22Rv1 (cell line): Measurements from ENCODE around the gene FAM168B.

ENCODE experiments used
- H3K27ac ChIP-seq: fragments of 450-650 bp; 2 replicates; pipeline ENCODE4 v1.5.1; 2017
- ZFX ChIP-seq: fragments of 450-650 bp; IDR thresholded peaks from 2 replicates; pipeline ENCODE4 v1.6.1; 2017; ENCODE audit warnings: antibody characterized with exemption, borderline replicate concordance
- TF ChIP-seq, protein P1 (sequence below): fragments of 450-650 bp; IDR thresholded peaks from 2 replicates; pipeline ENCODE4 v1.5.1; 2017; ENCODE audit warnings: mild to moderate bottlenecking

Gene FAM168B

DNA sequence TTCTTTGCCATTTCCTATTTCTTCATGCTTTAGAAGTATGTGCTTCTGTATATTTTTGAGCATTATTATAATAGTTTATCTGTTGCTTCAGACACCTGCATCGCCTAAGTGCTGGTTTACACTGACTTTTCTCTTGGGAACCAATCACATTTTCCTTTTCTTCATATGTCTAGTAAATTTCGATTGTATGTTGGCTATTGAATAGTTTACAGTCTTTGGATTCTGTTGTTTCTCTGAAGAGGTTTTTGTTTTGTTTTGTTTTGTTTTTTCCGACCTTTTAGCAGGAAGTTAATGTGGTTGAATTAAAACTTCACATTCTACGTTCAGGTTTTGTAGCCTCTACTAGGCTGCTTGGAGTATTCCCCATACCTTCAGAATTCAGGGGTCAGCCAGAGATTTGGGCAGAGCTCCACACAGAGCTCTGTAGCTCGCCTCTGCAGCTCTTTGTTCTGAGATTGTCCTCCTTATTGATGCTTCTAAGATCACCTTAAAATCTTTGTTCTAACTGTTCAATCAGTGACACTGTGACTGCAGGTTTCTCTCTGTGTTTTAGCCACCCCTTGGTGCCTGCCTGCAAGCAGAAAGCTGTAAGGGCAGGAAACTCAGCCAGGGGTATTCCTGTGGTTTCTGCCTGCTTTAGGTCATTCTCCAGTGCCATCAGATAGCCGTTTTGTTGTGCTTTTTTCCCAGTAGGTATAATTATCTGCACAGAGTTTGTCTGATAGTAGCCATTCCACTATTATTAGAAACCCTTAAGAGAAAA is 83.4 kb downstream of the FAM168B start:
- TF ChIP-seq, protein P1, sequence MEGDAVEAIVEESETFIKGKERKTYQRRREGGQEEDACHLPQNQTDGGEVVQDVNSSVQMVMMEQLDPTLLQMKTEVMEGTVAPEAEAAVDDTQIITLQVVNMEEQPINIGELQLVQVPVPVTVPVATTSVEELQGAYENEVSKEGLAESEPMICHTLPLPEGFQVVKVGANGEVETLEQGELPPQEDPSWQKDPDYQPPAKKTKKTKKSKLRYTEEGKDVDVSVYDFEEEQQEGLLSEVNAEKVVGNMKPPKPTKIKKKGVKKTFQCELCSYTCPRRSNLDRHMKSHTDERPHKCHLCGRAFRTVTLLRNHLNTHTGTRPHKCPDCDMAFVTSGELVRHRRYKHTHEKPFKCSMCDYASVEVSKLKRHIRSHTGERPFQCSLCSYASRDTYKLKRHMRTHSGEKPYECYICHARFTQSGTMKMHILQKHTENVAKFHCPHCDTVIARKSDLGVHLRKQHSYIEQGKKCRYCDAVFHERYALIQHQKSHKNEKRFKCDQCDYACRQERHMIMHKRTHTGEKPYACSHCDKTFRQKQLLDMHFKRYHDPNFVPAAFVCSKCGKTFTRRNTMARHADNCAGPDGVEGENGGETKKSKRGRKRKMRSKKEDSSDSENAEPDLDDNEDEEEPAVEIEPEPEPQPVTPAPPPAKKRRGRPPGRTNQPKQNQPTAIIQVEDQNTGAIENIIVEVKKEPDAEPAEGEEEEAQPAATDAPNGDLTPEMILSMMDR, result no peak
- TF ChIP-seq ZFX, result no peak
- H3K27ac ChIP-seq, result no peak overlapping the region

- H3K27ac ChIP-seq, result no peak overlapping the region
- no peak for TF ChIP-seq ZFX
- TF ChIP-seq, protein P1, result no peak
Measured at GRCh38 chr2:131008967-131009366, 84.3 kb downstream of the FAM168B start.

GRCh38 chr2:131006561-131006960 is 86.7 kb downstream of the FAM168B start:
- TF ChIP-seq, protein P1, result no peak
- TF ChIP-seq ZFX, result no peak
- no peak overlapping the region for H3K27ac ChIP-seq

- TF ChIP-seq, protein P1, result no peak
- TF ChIP-seq ZFX, result no peak
- H3K27ac ChIP-seq, result no peak overlapping the region
Measured at GRCh38 chr2:131005216-131005935, 87.9 kb downstream of the FAM168B start.

DNA sequence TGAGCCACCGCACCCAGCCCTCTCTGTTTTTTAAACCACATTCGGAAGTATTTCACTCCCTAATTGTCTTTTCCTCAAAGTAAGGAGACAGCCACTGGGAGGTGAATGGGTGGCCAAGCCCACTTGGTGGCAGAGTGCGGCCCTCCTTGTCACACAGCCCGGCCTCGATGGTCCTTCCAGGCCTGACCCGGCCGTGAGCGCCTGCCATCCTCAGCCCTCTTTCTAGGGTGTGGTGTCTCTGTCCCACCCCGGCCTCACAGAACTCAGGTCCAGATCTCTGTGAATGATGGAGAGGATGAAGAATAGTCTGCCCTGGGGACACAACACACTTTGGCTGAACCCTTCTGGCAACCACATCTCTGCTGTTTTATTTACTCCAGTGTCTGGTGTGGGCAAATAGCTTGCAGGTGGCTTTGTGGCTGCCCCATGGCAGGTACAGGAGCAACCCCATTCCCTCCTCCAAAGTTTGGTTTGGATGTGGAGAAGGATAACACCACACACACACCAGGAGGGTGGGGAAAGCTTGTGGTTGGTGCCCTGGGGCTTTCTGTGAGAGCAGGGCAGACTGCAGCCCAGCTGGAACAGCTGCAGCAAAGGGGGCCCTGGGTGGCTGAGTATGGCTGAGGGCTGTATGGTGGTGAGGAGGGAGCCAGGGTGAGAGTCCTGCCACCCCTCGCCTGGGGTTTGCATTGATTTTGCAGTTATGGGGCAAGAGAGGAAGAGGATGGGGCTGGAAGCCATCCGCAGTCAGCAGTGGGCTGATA is 88.6 kb downstream of the FAM168B start:
- no peak for TF ChIP-seq ZFX
- TF ChIP-seq, protein P1, result no peak
- no peak overlapping the region for H3K27ac ChIP-seq

DNA sequence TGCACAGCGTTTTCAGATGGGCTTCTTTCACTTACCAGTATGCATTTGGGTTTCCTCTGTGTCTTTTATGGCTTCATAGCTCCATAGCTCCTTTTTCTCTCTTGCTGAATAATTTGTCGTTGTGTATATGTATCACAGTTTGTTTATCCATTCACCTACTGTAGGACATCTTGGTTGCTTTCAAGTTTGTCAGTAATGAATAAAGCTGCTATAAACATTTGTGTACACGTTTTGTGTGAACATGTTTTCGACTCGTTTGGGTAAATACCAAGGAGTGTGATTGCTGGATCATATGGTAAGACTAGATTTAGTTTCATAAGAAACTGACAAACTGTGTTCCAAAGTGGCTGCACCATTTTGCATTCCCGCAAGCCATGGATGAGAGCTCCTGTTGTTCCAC is 94.7 kb downstream of the FAM168B start:
- H3K27ac ChIP-seq, result no peak overlapping the region
- TF ChIP-seq, protein P1, result no peak
- TF ChIP-seq ZFX, result no peak
